NK-92 (cell line): ENCODE results near the gene DSTN.
"Not testable (repeated sequence)": the region's sequence is repeated elsewhere in the genome, so short reads cannot be mapped to it uniquely, and the experiment has no call there.

Source experiments
- DNase-seq: peaks from one replicate; lab custom pipeline; 2025; ENCODE audit not compliant: unreplicated experiment; lab: John Stamatoyannopoulos, UW

Gene DSTN

GRCh38 chr20:17648791-17649730 is 79.2 kb downstream of the DSTN start:
- no peak for DNase-seq

- no peak for DNase-seq
Observed at GRCh38 chr20:17650301-17651128, 80.6 kb downstream of the DSTN start.

- DNase-seq: no peak
Observed at GRCh38 chr20:17651129-17651759, 81.4 kb downstream of the DSTN start.

- DNase-seq: no peak
Observed at GRCh38 chr20:17651760-17652388, 82.0 kb downstream of the DSTN start.

GRCh38 chr20:17652411-17652810 is 82.5 kb downstream of the DSTN start:
- DNase-seq: no peak

- no peak for DNase-seq
Observed at GRCh38 chr20:17653835-17654648, 84.2 kb downstream of the DSTN start.

- DNase-seq: no peak
Observed at GRCh38 chr20:17654649-17655285, 84.9 kb downstream of the DSTN start.

GRCh38 chr20:17655286-17655651 is 85.4 kb downstream of the DSTN start:
- DNase-seq: no peak

GRCh38 chr20:17655865-17656479 is 86.1 kb downstream of the DSTN start:
- DNase-seq: no peak

GRCh38 chr20:17657079-17657825 is 87.4 kb downstream of the DSTN start:
- DNase-seq: no peak

- DNase-seq: no peak
Observed at GRCh38 chr20:17657898-17658647, 88.2 kb downstream of the DSTN start.

GRCh38 chr20:17658648-17658993 is 88.7 kb downstream of the DSTN start:
- no peak for DNase-seq

- not testable (repeated sequence) for DNase-seq
Observed at GRCh38 chr20:17659344-17659743, 89.5 kb downstream of the DSTN start.
